H1 (cell line): ENCODE data around the gene PRR14L. TPM values are rescaled to one million over a fixed set of nuclear protein-coding genes. Genes with fewer than 3 reads are reported as not detected.

Experiments used
- ATF2 ChIP-seq: IDR thresholded peaks from 2 replicates; pipeline ENCODE4 v1.6.1; 2012; ENCODE audit warnings: low read length, inconsistent platforms
- BACH1 ChIP-seq: IDR thresholded peaks from 2 replicates; pipeline ENCODE4 v1.6.1; 2012; ENCODE audit warnings: low read length, improper control_type of control experiment
- CTBP2 ChIP-seq: IDR thresholded peaks from 2 replicates; pipeline ENCODE4 v1.7.0; 2011; ENCODE audit warnings: borderline replicate concordance, mild to moderate bottlenecking, moderate library complexity, mixed read lengths, low read length; ENCODE audit not compliant: insufficient read depth, insufficient read length
- EGR1 ChIP-seq: IDR thresholded peaks from 2 replicates; pipeline ENCODE4 v1.6.1; 2011; ENCODE audit warnings: low read depth, low read length, borderline replicate concordance
- EP300 ChIP-seq, 2 experiments: IDR thresholded peaks; 1 replicate in 1 of 2; 2 replicates in 1 of 2; pipeline ENCODE4 v1.6.1; 2011 to 2012; ENCODE audit warnings: low read depth in 2 of 2, low read length in 2 of 2, mild to moderate bottlenecking in 2 of 2, borderline replicate concordance in 1 of 2, inconsistent platforms in 1 of 2, moderate library complexity in 1 of 2
- FOSL1 ChIP-seq: IDR thresholded peaks from 2 replicates; pipeline ENCODE4 v1.6.1; 2011; ENCODE audit warnings: mild to moderate bottlenecking, low read depth, low read length, moderate library complexity; ENCODE audit not compliant: insufficient read depth
- GABPA ChIP-seq: IDR thresholded peaks from 2 replicates; pipeline ENCODE4 v1.6.1; 2011; ENCODE audit warnings: mild to moderate bottlenecking, low read length, moderate library complexity, borderline replicate concordance; ENCODE audit not compliant: insufficient read depth
- GTF2F1 ChIP-seq: IDR thresholded peaks from 2 replicates; pipeline ENCODE4 v1.6.1; 2012; ENCODE audit warnings: low read depth, low read length, improper control_type of control experiment, borderline replicate concordance
- JUN ChIP-seq: IDR thresholded peaks from 2 replicates; pipeline ENCODE4 v1.6.1; 2011; ENCODE audit warnings: low read depth, mild to moderate bottlenecking, improper control_type of control experiment, low read length
- JUND ChIP-seq: IDR thresholded peaks from 2 replicates; pipeline ENCODE4 v1.6.1; 2011; ENCODE audit warnings: mild to moderate bottlenecking, improper control_type of control experiment, low read length
- KDM1A ChIP-seq: fragments of 200-600, 300-600 bp; sonication (generic); IDR thresholded peaks from 2 replicates; pipeline ENCODE4 v1.7.1; 2016; ENCODE audit warnings: mild to moderate bottlenecking, low read length, borderline replicate concordance
- MAFK ChIP-seq: IDR thresholded peaks from 2 replicates; pipeline ENCODE4 v1.6.1; 2012; ENCODE audit warnings: low read depth, mild to moderate bottlenecking, improper control_type of control experiment, low read length
- NANOG ChIP-seq: IDR thresholded peaks from 2 replicates; pipeline ENCODE4 v1.6.1; 2011; ENCODE audit warnings: low read length, low read depth, mild to moderate bottlenecking, inconsistent platforms; ENCODE audit not compliant: insufficient read depth, poor library complexity, severe bottlenecking
- POLR2A ChIP-seq, 2 experiments: IDR thresholded peaks; 1 replicate in 1 of 2; 2 replicates in 1 of 2; pipeline ENCODE4 v1.6.1; 2011; ENCODE audit warnings: low read depth in 2 of 2, low read length in 2 of 2, mild to moderate bottlenecking in 2 of 2; ENCODE audit errors: control extremely low read depth in 1 of 2
- RAD21 ChIP-seq, 2 experiments: IDR thresholded peaks in 1 of 2; conservative IDR thresholded peaks in 1 of 2; 2 replicates each; pipeline ENCODE4 v1.6.1; 2011; ENCODE audit warnings: low read depth in 2 of 2, low read length in 2 of 2, improper control_type of control experiment in 1 of 2, inconsistent platforms in 1 of 2, mild to moderate bottlenecking in 1 of 2, moderate library complexity in 1 of 2
- RFX5 ChIP-seq: IDR thresholded peaks from 2 replicates; pipeline ENCODE4 v1.6.1; 2011; ENCODE audit warnings: low read depth, low read length, improper control_type of control experiment, borderline replicate concordance
- RNF2 ChIP-seq: fragments of 200-900, 300-1000 bp; sonication (generic); IDR thresholded peaks from 2 replicates; pipeline ENCODE4 v1.7.1; 2016; ENCODE audit warnings: borderline replicate concordance, low read depth, mild to moderate bottlenecking, antibody characterized with exemption, low read length; ENCODE audit not compliant: poor library complexity, severe bottlenecking; ENCODE audit errors: missing control alignments
- SUZ12 ChIP-seq: fragments of 200-600 bp; sonication (generic); IDR thresholded peaks from 2 replicates; pipeline ENCODE4 v1.6.1; 2012; ENCODE audit warnings: mild to moderate bottlenecking, inconsistent platforms, low read length, moderate library complexity, mixed read lengths
- TBP ChIP-seq: IDR thresholded peaks from 2 replicates; pipeline ENCODE4 v1.6.1; 2011; ENCODE audit warnings: low read depth, low read length, improper control_type of control experiment
- polyA plus RNA-seq, 7 experiments: library from polyadenylated mRNA; depleted of rRNA in 3 of 7; stranded (reverse) in 5 of 7; unstranded in 2 of 7; fragments of >200 nt in 5 of 7; fragments of 200-250 nt in 2 of 7; gene quantifications; 1 replicate in 5 of 7; 2 replicates in 1 of 7; 4 replicates in 1 of 7; pipeline versions ENCODE4 v1.2.1 to v1.2.3, GENCODE V29; 2011 to 2013; ENCODE audit warnings: missing spikeins in 2 of 7, mixed read lengths in 2 of 7
- total RNA-seq: library from RNA; stranded (reverse); fragmentation: NEBNext Ultra II Directional; extraction: Animal tissue kit (Norgen Biotek cat#: 25700); gene quantifications from 2 replicates; pipeline ENCODE4 v1.2.1, GENCODE V29; 2021
- TF ChIP-seq, protein P1 (sequence below): IDR thresholded peaks from 2 replicates; pipeline ENCODE4 v1.6.1; 2012; ENCODE audit warnings: inconsistent platforms

Gene PRR14L
- total and polyA plus RNA-seq, 2 of the 8 experiments (the other 6 are each of a cell fraction or from before 2014, with no cell fraction given) = 26.5 to 98.6 TPM

DNA sequence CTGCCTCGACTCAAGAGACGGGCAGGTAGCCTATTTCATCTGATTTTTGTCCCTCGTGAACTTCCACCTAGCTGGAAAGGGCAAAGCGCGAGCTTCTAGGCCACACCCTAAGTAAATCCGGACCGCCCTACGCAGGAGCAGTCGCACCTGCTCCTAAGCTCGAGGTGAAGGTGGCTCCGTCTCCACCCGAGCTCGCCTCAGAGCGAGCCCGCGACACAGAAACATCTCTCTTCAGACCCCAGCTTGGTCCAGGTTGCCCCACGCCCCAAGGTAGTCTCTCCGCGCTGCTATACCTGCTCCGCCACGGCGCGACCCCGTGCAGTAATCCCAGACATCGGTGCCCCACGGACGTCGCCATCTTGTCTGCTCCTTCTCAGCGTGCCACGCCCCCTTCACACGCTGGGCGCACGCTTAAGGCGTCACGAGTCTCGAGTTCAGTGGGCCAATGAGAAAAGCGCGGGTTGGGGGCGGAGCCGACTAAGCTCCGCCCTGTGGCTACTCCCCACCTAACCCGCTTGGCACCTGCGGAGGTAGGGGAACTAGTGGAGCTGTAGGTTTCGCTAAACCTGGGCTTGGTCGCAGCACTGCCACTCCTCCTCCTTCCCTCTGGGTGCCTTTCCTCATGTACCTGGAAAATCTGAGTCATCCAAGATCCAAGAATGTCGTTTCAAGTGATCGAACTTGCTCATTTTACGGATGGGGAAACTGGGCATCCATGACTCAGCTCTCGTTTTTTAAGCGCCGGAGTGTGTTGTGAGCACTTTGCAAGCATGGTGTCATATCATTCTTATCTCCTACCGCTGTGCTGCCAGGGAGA is 87.9 kb downstream of the PRR14L start, which contains the start of gene PISD (continued):
- no peak for TF ChIP-seq EGR1
- TF ChIP-seq JUN = no peak
- peak; percentile 73 to 92; a peak in 2 of 3 replicates for TF ChIP-seq POLR2A (IDR thresholded peaks at IDR 0.05; ENCODE audit: control extremely low read depth in 1 of 2, low read depth in 2 of 2, low read length in 2 of 2)
- TF ChIP-seq CTBP2 = no peak
- TF ChIP-seq GABPA = no peak
- no peak; the same call in 1 of the 2 replicates for TF ChIP-seq ATF2
- TF ChIP-seq JUND = peak; percentile 75
- TF ChIP-seq RFX5 = no peak
- 0 out of 3 replicates have a peak, but pooled peaks of 1 of the 2 experiments have one; percentile 40 for TF ChIP-seq EP300 (IDR thresholded peaks at IDR 0.05; ENCODE audit: borderline replicate concordance in 1 of 2, low read depth in 2 of 2, low read length in 2 of 2)
- TF ChIP-seq FOSL1 = no peak
- peak; percentile 40; the same call in 1 of the 2 replicates for TF ChIP-seq BACH1
- no peak for TF ChIP-seq SUZ12
- TF ChIP-seq RAD21 (IDR thresholded peaks at IDR 0.05 in 1 of 2, conservative IDR thresholded peaks at IDR 0.05 in 1 of 2; ENCODE audit: low read depth in 2 of 2, low read length in 2 of 2) = no peak
- no peak for TF ChIP-seq NANOG
- TF ChIP-seq MAFK = peak; percentile 42; the same call in 1 of the 2 replicates
- TF ChIP-seq KDM1A = no peak
- TF ChIP-seq, protein P1, sequence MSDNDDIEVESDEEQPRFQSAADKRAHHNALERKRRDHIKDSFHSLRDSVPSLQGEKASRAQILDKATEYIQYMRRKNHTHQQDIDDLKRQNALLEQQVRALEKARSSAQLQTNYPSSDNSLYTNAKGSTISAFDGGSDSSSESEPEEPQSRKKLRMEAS = peak; percentile 74; the same call in 1 of the 2 replicates
- no peak for TF ChIP-seq GTF2F1
- TF ChIP-seq TBP = peak; percentile 81
- no peak for TF ChIP-seq RNF2
